Uterus (tissue), 2 donors: ENCODE results near the gene SYNGR2.

Source experiments
- POLR2A ChIP-seq, 2 donors: fragments of 450-650 bp; IDR thresholded peaks; one replicate each; pipeline ENCODE4 v1.6.1; 2016; ENCODE audit warnings: antibody characterized with exemption in 2 of 2, mild to moderate bottlenecking in 1 of 2, moderate library complexity in 1 of 2
- TF ChIP-seq, protein P1 (sequence below), 4 experiments: fragments of 200-600 bp in 2 of 4; fragments of 450-650 bp in 2 of 4; sonication (generic) in 2 of 4; IDR thresholded peaks; one replicate each; pipeline ENCODE4 v1.5.1; 2016 to 2019; ENCODE audit warnings: antibody characterized with exemption in 4 of 4, mild to moderate bottlenecking in 2 of 4, moderate library complexity in 1 of 4

DNA sequence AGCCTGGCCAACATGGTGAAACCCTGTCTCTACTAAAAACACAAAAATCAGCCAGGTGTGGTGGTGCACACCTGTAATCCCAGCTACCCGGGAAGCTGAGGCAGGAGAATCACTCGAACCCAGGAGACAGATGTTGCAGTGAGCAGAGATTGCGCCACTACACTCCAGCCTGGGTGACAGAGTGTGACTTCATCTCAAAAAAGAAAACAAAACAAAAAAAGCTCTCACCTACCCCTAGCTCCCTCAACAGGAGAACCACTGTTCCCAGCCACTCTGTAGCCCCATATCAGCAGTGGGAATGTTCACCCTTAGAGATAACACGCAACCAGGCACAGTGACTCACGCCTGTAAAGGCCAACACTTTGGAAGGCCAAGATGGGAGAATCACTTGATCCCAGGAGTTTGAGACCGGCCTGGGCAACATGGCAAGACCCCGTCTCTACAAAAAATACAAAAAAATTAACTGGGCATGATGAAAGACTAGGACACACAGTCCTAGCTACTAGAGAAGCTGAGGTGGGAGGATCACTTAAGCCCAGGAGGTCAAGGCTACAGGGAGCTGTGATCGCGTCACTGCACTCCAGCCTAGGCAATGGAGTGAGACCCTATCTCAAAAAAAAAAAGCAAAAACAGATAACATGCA lies 32.4 kb upstream of the SYNGR2 start:
- TF ChIP-seq, protein P1, sequence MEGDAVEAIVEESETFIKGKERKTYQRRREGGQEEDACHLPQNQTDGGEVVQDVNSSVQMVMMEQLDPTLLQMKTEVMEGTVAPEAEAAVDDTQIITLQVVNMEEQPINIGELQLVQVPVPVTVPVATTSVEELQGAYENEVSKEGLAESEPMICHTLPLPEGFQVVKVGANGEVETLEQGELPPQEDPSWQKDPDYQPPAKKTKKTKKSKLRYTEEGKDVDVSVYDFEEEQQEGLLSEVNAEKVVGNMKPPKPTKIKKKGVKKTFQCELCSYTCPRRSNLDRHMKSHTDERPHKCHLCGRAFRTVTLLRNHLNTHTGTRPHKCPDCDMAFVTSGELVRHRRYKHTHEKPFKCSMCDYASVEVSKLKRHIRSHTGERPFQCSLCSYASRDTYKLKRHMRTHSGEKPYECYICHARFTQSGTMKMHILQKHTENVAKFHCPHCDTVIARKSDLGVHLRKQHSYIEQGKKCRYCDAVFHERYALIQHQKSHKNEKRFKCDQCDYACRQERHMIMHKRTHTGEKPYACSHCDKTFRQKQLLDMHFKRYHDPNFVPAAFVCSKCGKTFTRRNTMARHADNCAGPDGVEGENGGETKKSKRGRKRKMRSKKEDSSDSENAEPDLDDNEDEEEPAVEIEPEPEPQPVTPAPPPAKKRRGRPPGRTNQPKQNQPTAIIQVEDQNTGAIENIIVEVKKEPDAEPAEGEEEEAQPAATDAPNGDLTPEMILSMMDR (IDR thresholded peaks at IDR 0.05): no peak
- TF ChIP-seq POLR2A (IDR thresholded peaks at IDR 0.05): no peak
